Effector memory CD4-positive, alpha-beta T cell (primary cell): ENCODE data around the gene ERN2.
"Not testable (repeated sequence)": the region's sequence is repeated elsewhere in the genome, so short reads cannot be mapped to it uniquely, and the experiment has no call there.

Experiments used
- DNase-seq, 3 donors: peaks; one replicate each; pipeline ENCODE4 v3.0.0-alpha.2; 2020
- H3K27ac ChIP-seq: 2 replicates; pipeline ENCODE4 v1.7.0; 2013; ENCODE audit warnings: mild to moderate bottlenecking, low read length, moderate library complexity; ENCODE audit not compliant: insufficient read depth, poor library complexity, severe bottlenecking
- H3K27me3 ChIP-seq: replicated peaks from 2 replicates; pipeline ENCODE4 v1.7.0; 2013; ENCODE audit warnings: mild to moderate bottlenecking, low read length; ENCODE audit not compliant: insufficient read depth, control insufficient read depth, poor library complexity, severe bottlenecking
- H3K36me3 ChIP-seq: 2 replicates; pipeline ENCODE4 v1.7.0; 2013; ENCODE audit warnings: mild to moderate bottlenecking, low read length, moderate library complexity; ENCODE audit not compliant: control insufficient read depth, insufficient read depth
- H3K4me1 ChIP-seq: 2 replicates; pipeline ENCODE4 v1.7.0; 2013; ENCODE audit warnings: low read length, mild to moderate bottlenecking; ENCODE audit not compliant: control insufficient read depth, insufficient read depth, poor library complexity, severe bottlenecking
- H3K4me3 ChIP-seq: 2 replicates; pipeline ENCODE4 v1.7.0; 2013; ENCODE audit warnings: low read length, low read depth, mild to moderate bottlenecking; ENCODE audit not compliant: insufficient read depth, poor library complexity, severe bottlenecking
- H3K9me3 ChIP-seq: 2 replicates; pipeline ENCODE4 v1.7.0; 2013; ENCODE audit warnings: mild to moderate bottlenecking, low read length, moderate library complexity; ENCODE audit not compliant: control insufficient read depth

ERN2 gene

DNA sequence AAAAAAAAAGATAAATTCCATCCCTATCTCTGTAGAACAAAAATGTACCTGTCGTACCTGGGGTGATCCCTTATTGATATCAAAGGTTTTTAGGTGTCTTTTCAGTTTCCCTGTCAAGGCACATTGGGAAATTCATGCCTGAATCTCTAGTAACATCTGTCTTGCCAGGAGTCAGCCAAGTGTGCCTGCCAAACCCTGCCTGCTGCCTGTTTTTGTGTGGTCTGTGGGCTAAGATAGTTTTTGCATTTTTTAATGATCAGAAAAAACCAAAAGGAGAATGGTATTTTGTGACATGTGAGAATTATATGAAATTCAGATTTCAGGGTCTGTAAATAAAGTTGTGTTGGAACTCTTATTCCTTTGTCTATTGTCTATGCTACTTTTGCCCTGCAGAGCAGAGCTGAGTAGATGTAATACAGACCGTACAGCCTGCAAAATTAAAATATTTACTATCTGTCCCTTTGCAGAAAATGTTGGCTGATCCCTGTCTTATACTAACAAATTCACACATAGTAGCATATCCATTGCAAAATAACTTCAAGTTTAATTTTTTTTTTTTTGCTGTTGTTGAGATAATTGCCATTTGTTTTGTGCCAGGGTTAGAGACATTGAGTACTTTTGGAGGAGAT, 28.8 kb upstream of the ERN2 start:
- H3K9me3 ChIP-seq: no peaks in the 10 kb centered on the region
- H3K4me3 ChIP-seq: no peak overlapping the region
- no peaks in the 10 kb centered on the region for H3K4me1 ChIP-seq
- DNase-seq: no peak
- no peak overlapping the region for H3K27ac ChIP-seq
- no peaks in the 10 kb centered on the region for H3K36me3 ChIP-seq
- no peaks in the 10 kb centered on the region for H3K27me3 ChIP-seq

DNA sequence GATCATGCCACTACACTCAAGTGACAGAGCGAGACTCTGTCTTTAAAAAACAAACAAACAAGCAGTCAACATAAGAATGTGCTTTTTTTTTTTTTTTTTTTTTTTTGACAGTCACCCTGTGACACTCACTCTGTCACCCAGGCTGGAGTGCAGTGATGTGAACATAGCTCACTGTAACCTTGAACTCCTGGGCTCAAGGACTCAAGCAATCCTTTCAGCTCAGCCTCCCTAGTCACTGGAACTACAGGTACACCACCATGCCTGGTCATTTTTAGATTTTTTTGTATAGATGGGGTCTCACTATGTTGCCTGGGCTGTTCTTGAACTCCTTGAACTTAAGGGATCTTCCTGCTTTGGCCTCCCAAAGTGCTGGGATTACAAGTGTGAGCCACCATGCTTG, 26.5 kb upstream of the ERN2 start:
- Histone ChIP-seq H3K4me1 (no peaks in the 10 kb centered on the region), H3K36me3 (no peaks in the 10 kb centered on the region), H3K27me3 (no peaks in the 10 kb centered on the region), H3K9me3 (no peaks in the 10 kb centered on the region), H3K4me3 (no peak overlapping the region), H3K27ac (no peak overlapping the region)
- no peak for DNase-seq

DNA sequence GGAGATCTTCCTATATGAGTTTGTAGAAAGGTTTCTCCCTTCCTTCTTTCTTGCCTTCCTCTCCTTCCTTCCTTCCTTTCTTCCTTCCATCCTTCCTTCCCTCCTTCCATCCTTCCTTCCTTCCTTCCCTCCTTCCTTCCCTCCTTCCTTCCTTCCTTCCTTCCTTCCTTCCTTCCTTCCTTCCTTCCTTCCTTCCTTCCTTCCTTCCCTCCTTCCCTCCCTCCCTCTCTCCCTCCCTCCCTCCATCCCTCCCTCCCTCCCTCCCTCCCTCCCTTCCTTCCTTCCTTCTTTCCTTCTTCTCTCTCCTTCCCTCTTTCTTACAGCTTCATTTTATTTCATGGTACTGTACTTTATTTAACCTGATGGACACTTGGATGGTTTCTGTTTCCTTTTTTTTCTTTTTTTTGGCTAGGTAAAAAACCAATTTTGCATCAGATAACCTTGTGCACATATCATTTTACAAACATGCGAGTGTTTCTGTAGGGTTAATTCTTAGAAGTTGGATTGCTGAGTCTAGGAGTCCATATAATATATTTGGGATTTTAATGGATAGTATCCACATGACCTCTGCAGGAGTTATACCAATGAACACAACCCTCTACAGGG, 24.5 kb upstream of the ERN2 start:
- H3K27me3 ChIP-seq, H3K4me3 ChIP-seq, DNase-seq, H3K27ac ChIP-seq, H3K36me3 ChIP-seq, H3K4me1 ChIP-seq, H3K9me3 ChIP-seq: not testable (repeated sequence)

DNA sequence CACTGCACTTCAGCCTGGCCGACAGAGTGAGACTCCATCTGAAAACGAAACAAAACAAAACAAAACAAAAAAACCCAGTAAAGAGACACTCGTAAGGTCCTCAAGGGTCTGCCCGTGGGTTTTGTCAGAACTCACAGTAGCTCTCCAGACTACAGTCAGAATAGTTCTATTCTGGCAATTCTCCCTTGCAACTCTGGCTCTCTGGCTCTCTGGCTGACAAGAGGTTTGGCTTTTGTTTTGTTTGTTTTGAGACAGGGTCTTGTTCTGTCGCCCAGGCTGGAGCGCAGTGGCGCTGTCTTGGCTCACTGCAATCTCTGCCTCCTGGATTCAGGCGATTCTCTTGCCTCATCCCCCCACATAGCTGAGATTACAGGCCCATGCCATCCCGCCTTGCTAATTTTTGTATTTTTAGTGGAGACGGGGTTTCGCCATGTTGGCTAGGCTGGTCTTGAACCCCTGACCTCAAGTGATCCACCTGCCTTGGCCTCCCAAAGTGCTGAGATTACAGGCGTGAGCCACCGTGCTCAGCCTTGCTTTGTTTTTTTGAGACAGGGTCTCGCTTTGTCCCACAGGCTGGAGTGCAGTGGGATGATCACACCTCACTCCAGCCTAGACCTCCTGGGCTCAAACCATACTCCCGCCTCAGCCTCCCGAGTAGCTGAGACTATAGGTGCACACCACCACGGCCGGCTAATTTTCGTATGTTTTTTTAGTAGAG, 21.3 kb upstream of the ERN2 start:
- Histone ChIP-seq H3K4me3 (no peak overlapping the region), H3K4me1 (no peaks in the 10 kb centered on the region), H3K27ac (no peak overlapping the region), H3K9me3 (no peaks in the 10 kb centered on the region), H3K27me3 (no peaks in the 10 kb centered on the region), H3K36me3 (no peaks in the 10 kb centered on the region)
- DNase-seq: no peak

DNA sequence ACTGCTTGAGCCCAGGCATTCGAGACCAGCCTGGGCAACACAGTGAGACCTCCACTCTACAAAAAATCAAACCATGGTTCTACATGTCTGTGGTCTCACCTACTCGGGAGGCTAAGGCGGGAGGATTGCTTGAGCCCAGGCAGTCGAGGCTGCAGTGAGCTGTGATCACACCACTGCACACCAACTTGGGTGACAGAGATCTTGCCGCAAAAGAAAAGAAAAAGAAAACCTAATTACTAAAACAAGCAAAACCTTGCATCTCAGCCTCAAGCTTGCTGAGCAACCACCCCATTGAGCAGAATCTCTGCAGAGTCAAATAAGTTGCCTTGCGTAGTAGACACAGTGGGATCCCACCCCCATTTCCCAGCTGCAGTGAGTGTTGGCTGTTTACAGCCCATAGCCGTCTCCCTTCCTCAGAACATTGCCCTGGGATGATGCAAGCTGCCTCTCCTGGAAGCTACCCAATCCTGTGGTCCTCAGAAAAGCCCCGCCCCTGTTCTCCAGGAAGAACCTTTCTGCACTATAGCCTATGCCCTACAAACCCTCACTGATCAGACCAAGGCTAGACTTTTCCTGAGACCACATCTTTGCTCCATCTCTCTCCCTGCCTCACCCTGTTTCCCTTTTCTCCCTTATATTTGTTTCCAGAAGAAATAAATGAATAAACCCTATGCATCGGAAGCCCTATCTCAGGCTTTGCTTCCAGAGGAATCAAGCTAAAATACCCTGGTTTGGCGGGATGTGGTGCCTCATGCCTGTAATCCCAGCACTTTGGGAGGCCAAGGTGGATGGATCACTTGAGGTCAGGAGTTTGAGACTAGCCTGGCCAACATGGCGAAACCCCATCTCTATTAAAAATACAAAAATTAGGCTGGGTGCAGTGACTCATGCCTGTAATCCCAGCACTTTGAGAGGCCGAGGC, 16.7 kb upstream of the ERN2 start:
- Histone ChIP-seq H3K4me1 (peaks cover 3% of the 10 kb centered on the region), H3K9me3 (no peaks in the 10 kb centered on the region), H3K36me3 (no peaks in the 10 kb centered on the region), H3K4me3 (no peak overlapping the region), H3K27ac (no peak overlapping the region), H3K27me3 (no peaks in the 10 kb centered on the region)
- no peak for DNase-seq

DNA sequence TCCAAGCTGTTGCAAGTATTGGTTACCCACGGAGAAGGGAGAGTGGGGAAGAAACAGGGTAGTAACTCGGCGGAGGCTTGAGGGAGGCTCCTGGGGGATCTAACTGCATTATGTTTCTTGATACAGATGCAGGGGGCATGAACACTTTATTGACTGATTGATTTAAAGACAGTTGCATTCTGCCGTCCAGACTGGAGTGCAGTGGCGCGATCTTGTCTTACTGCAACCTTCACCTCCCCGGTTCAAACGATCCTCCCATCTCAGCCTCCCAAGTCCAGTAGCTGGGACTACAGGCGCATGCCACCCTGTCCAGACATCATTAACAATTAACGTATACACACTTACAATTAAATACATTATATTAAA, 15.1 kb upstream of the ERN2 start:
- Histone ChIP-seq H3K9me3 (no peaks in the 10 kb centered on the region), H3K36me3 (no peaks in the 10 kb centered on the region), H3K4me3 (no peak overlapping the region), H3K27ac (no peak overlapping the region), H3K4me1 (peaks cover 3% of the 10 kb centered on the region), H3K27me3 (no peaks in the 10 kb centered on the region)
- no peak for DNase-seq

DNA sequence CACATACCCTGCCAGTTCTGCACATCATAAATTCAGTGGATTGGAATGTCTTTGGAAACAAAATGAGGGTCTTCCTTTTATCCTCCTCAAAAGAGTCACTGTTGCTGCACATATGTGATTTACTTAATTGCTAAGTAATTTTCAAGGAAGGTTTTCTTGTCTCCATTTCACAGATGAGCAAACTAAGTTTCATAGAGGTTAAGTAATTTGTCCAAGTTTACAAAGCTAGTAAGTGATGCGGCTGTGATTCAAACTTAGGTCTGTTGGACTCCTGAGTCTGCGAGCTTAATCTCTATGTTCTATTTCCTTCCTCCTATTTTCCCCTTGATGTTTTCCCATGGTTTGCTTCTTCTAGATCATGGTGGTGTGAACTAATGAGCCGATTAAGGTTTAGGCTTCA, 13.7 kb upstream of the ERN2 start:
- no peak overlapping the region for H3K4me3 ChIP-seq
- DNase-seq: no peak
- peaks cover 3% of the 10 kb centered on the region for H3K4me1 ChIP-seq
- H3K9me3 ChIP-seq: no peaks in the 10 kb centered on the region
- H3K27ac ChIP-seq: no peak overlapping the region
- no peaks in the 10 kb centered on the region for H3K27me3 ChIP-seq
- no peaks in the 10 kb centered on the region for H3K36me3 ChIP-seq

DNA sequence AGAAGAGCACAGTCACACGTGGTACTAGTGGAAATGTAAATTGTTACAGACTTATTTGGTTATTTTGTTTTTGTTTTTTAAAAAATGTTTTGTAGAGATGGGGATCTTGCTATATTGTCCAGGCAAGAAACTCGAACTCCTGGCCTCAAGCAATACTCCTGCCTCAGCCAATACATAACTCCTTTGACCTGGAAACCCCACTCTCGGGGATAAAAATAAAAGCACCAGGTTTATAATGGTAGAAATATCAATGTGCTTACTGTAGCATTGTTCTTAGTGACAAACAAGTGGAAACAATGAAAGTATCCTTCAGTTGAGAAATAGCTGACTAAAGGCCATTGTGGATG, 11.7 kb upstream of the ERN2 start:
- Histone ChIP-seq H3K27ac (no peak overlapping the region), H3K27me3 (no peaks in the 10 kb centered on the region), H3K36me3 (no peaks in the 10 kb centered on the region), H3K9me3 (no peaks in the 10 kb centered on the region), H3K4me1 (peaks cover 3% of the 10 kb centered on the region), H3K4me3 (no peak overlapping the region)
- DNase-seq: no peak

DNA sequence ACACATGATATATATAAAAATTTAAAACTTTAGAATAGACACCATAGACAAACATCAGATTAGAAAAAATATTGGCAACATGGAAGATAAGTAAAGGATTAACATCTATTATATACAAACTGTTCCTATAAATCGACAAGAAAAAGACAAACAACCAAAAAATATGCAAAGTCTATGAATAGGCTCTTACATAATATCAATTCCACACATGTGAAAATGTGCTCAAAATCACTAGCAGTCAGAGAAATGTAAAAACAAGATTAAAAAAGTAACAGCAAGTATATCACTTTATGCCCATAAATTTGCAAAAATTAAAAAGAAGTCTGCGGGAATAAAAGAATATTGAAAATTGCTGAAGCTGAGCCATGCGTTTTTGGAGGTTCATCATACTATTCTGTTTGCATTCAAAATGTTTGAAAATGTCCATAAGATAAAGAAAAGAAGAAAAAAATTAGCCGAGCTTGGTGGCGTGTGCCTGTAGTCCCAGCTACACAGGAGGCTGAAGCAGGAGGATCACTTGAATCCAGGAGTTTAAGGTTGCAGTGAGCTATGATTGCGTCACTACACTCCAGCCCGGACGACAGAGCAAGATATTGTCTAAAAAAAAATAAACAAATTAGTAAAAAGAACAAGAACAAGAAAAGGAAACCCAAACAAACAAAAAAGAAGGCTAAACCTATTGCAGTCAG, 11.2 kb upstream of the ERN2 start:
- no peak for DNase-seq
- no peak overlapping the region for H3K27ac ChIP-seq
- no peaks in the 10 kb centered on the region for H3K36me3 ChIP-seq
- H3K9me3 ChIP-seq: no peaks in the 10 kb centered on the region
- peaks cover 3% of the 10 kb centered on the region for H3K4me1 ChIP-seq
- no peaks in the 10 kb centered on the region for H3K27me3 ChIP-seq
- no peak overlapping the region for H3K4me3 ChIP-seq
